Esophagus muscularis mucosa (tissue), 4 donors: ENCODE data around the gene EIF4G3. TPM values are rescaled to one million over a fixed set of nuclear protein-coding genes. Genes with fewer than 3 reads are reported as not detected.

Experiments used
- DNase-seq: peaks from one replicate; pipeline ENCODE4 v3.0.0-alpha.2; 2017; ENCODE audit errors: extremely low spot score
- H3K27ac ChIP-seq, 4 donors: fragments of 200-600 bp; sonication (generic); replicated peaks in 1 of 4; 1 replicate in 3 of 4; 2 replicates in 1 of 4; pipeline ENCODE4 v1.5.1; 2016 to 2019; ENCODE audit warnings: mild to moderate bottlenecking in 1 of 4
- H3K27me3 ChIP-seq, 4 donors: fragments of 200-600 bp; sonication (generic); one replicate each; pipeline versions ENCODE4 v1.5.1 to v1.6.0; 2016 to 2019
- H3K36me3 ChIP-seq, 4 donors: fragments of 200-600 bp; sonication (generic); one replicate each; pipeline ENCODE4 v1.5.1; 2016 to 2019
- H3K4me1 ChIP-seq, 4 donors: fragments of 200-600 bp; sonication (generic); one replicate each; pipeline ENCODE4 v1.5.1; 2016 to 2019
- H3K4me3 ChIP-seq, 4 donors: fragments of 200-600 bp; sonication (generic); 1 replicate in 2 of 4; 2 replicates in 2 of 4; pipeline ENCODE4 v1.5.1; 2016 to 2019; ENCODE audit warnings: mild to moderate bottlenecking in 4 of 4, moderate library complexity in 1 of 4
- H3K9me3 ChIP-seq, 4 donors: fragments of 200-600 bp; sonication (generic); 1 replicate in 3 of 4; 2 replicates in 1 of 4; pipeline ENCODE4 v1.5.1; 2016 to 2019
- CTCF ChIP-seq, 3 experiments: fragments of 200-600 bp in 2 of 3; fragments of 450-650 bp in 1 of 3; sonication (generic) in 2 of 3; IDR thresholded peaks; one replicate each; pipeline ENCODE4 v1.5.1; 2017 to 2019; ENCODE audit warnings: antibody characterized with exemption in 3 of 3, mild to moderate bottlenecking in 2 of 3, moderate library complexity in 1 of 3
- EP300 ChIP-seq: sonication (generic); formaldehyde crosslinking; IDR thresholded peaks from one replicate; pipeline ENCODE4 v1.6.1; 2017; ENCODE audit warnings: antibody characterized with exemption
- POLR2A ChIP-seq: fragments of 450-650 bp; IDR thresholded peaks from one replicate; pipeline ENCODE4 v1.6.1; 2017; ENCODE audit warnings: antibody characterized with exemption, moderate library complexity, mild to moderate bottlenecking, low read depth
- POLR2AphosphoS5 ChIP-seq, 2 donors: sonication (generic); formaldehyde crosslinking; IDR thresholded peaks; one replicate each; pipeline ENCODE4 v1.6.1; 2017; ENCODE audit warnings: antibody characterized with exemption in 2 of 2
- WGBS: methylation state at CpG from one replicate; pipeline ENCODE4 v1.1.5; 2018; 5-methylcytosine and 5-hydroxymethylcytosine counted together
- intact Hi-C: fragments of 100-400 bp; cut with DNase I; formaldehyde crosslinking; loops from one replicate; pipeline ENCODE4 v1.15.1; 2023
- total RNA-seq, 4 donors: library from RNA; depleted of rRNA; stranded (reverse); fragments of >200 nt; gene quantifications; one replicate each; pipeline versions ENCODE4 v1.1.0 to v1.2.1, GENCODE V29; 2016

EIF4G3 gene
- total RNA-seq, 4 donors from 2014 or later: 43.7 to 64.0 (median 62.2) TPM

- no peak for DNase-seq
- H3K27me3 ChIP-seq: no peaks in the 10 kb centered on the region
- H3K9me3 ChIP-seq: no peaks in the 10 kb centered on the region
- peak overlapping the region; percentile 1 to 37 (median 32) for H3K4me3 ChIP-seq
- H3K4me1 ChIP-seq: peaks cover 17 to 48% (median 30%) of the 10 kb centered on the region in 4 donors
- intact Hi-C loops: loop anchor here (10.0 kb wide), 1 partner anchor 152 kb away; the partner anchor contains the start of gene EIF4G3
- WGBS: 17% methylated on average over 6 of the region's 6 CpGs
- no peaks in the 10 kb centered on the region for H3K36me3 ChIP-seq
- TF ChIP-seq CTCF (IDR thresholded peaks at IDR 0.05): no peak
- TF ChIP-seq EP300: no peak
- TF ChIP-seq POLR2A: no peak
- peak; percentile 85 to 86 for TF ChIP-seq POLR2AphosphoS5 (IDR thresholded peaks at IDR 0.05)
- H3K27ac ChIP-seq: peak overlapping the region; percentile 84 to 86 (median 86)
Observed at GRCh38 chr1:21022279-21023040, 154.2 kb downstream of the EIF4G3 start.

- no peaks in the 10 kb centered on the region for H3K36me3 ChIP-seq
- DNase-seq: no peak
- H3K4me3 ChIP-seq: no peak overlapping the region
- no peaks in the 10 kb centered on the region for H3K9me3 ChIP-seq
- H3K4me1 ChIP-seq: peaks cover 17 to 48% (median 30%) of the 10 kb centered on the region in 4 donors
- intact Hi-C loops: loop anchor here (10.0 kb wide), 1 partner anchor 153 kb away; the partner anchor contains the start of gene EIF4G3
- H3K27ac ChIP-seq: peak overlapping the region; percentile 84 to 86 (median 86)
- TF ChIP-seq CTCF (IDR thresholded peaks at IDR 0.05): no peak
- TF ChIP-seq EP300: no peak
- TF ChIP-seq POLR2A: no peak
- TF ChIP-seq POLR2AphosphoS5 (IDR thresholded peaks at IDR 0.05): no peak
- WGBS: 88% methylated on average over 4 of the region's 4 CpGs
- H3K27me3 ChIP-seq: no peaks in the 10 kb centered on the region
Observed at GRCh38 chr1:21021311-21021710, 155.4 kb downstream of the EIF4G3 start.

GRCh38 chr1:21020151-21020550, 156.5 kb downstream of the EIF4G3 start:
- WGBS: 96% methylated on average over 3 of the region's 3 CpGs
- TF ChIP-seq POLR2AphosphoS5 (IDR thresholded peaks at IDR 0.05) (no peak), POLR2A (no peak), CTCF (IDR thresholded peaks at IDR 0.05) (no peak)
- Histone ChIP-seq H3K36me3 (no peaks in the 10 kb centered on the region), H3K4me3 (no peak overlapping the region), H3K27me3 (no peaks in the 10 kb centered on the region), H3K9me3 (no peaks in the 10 kb centered on the region), H3K27ac (peak overlapping the region in 1 of 4 donors; percentile 86), H3K4me1 (peaks cover 17 to 43% (median 30%) of the 10 kb centered on the region in 4 donors)
- no peak for DNase-seq
- intact Hi-C loops: loop anchor here (10.0 kb wide), 1 partner anchor 155 kb away; the partner anchor contains the start of gene EIF4G3

GRCh38 chr1:21018673-21019072, 158.0 kb downstream of the EIF4G3 start:
- no peaks in the 10 kb centered on the region for H3K36me3 ChIP-seq
- H3K27ac ChIP-seq: no peak overlapping the region
- TF ChIP-seq EP300 (no peak), POLR2A (no peak), CTCF (IDR thresholded peaks at IDR 0.05) (no peak), POLR2AphosphoS5 (IDR thresholded peaks at IDR 0.05) (no peak)
- DNase-seq: no peak
- H3K27me3 ChIP-seq: no peaks in the 10 kb centered on the region
- intact Hi-C loops: no loop called here
- H3K4me3 ChIP-seq: no peak overlapping the region
- H3K4me1 ChIP-seq: peaks cover 17 to 34% (median 24%) of the 10 kb centered on the region in 4 donors
- H3K9me3 ChIP-seq: no peaks in the 10 kb centered on the region
